Measurements from ENCODE around the gene MARCHF11. TPM values are rescaled to one million over a fixed set of nuclear protein-coding genes. Genes with fewer than 3 reads are reported as not detected.

MARCHF11 gene
- total and polyA plus RNA-seq, 2 experiments from 2014 or later: 0.17 to 1.5 TPM

- no peaks in the 10 kb centered on the region for H3F3A ChIP-seq (replicated peaks; ENCODE audit: low read depth)
- H3K27ac ChIP-seq (ENCODE audit: low read depth): no peak overlapping the region
- no peak overlapping the region for H3K27ac Mint-ChIP-seq
- H3K4me3 ChIP-seq: no peak overlapping the region
- peaks cover 3% of the 10 kb centered on the region; the same call in 2 of the 3 replicates for H3K4me1 Mint-ChIP-seq
- peaks cover 29% of the 10 kb centered on the region for H3K9me3 Mint-ChIP-seq
- DNase-seq (ENCODE audit: low spot score): no peak
- H3K36me3 Mint-ChIP-seq (ENCODE audit: low read depth): peaks cover 23% of the 10 kb centered on the region
- ATAC-seq: no peak
- peaks cover 5% of the 10 kb centered on the region for H3K36me3 ChIP-seq (ENCODE audit: insufficient read depth)
- H2AFZ ChIP-seq: no peak overlapping the region
- no peaks in the 10 kb centered on the region for H3K79me2 ChIP-seq (replicated peaks; ENCODE audit: insufficient read depth)
- H3K4me2 ChIP-seq: no peak overlapping the region
- no peaks in the 10 kb centered on the region for H3K27me3 Mint-ChIP-seq (ENCODE audit: insufficient read depth, low read depth, poor library complexity)
- no peak overlapping the region for H3K4me3 Mint-ChIP-seq
- no peaks in the 10 kb centered on the region for H3K9me2 ChIP-seq (ENCODE audit: insufficient read depth)
- no peak for TF ChIP-seq CREB1 (CRISPR knock-in tag; IDR thresholded peaks at IDR 0.05; ENCODE audit: low read depth)
- TF ChIP-seq REST (IDR thresholded peaks at IDR 0.05; ENCODE audit: unreplicated experiment): no peak
- no peak for TF ChIP-seq ETS1 (IDR thresholded peaks at IDR 0.05)
- TF ChIP-seq CTCF (conservative IDR thresholded peaks at IDR 0.05; ENCODE audit: low read depth in 2 of 2): no peak
- no peak for TF ChIP-seq NANOG (IDR thresholded peaks at IDR 0.05; ENCODE audit: borderline replicate concordance)
- no peak for TF ChIP-seq JUNB (IDR thresholded peaks at IDR 0.05; ENCODE audit: unreplicated experiment)
- no peak for TF ChIP-seq STAT1 (IDR thresholded peaks at IDR 0.05; ENCODE audit: unreplicated experiment)
- TF ChIP-seq ZNF462 (CRISPR knock-in tag; IDR thresholded peaks at IDR 0.05): no peak
- TF ChIP-seq ZNF114 (CRISPR knock-in tag; IDR thresholded peaks at IDR 0.05): no peak
- TF ChIP-seq EZH2 (IDR thresholded peaks at IDR 0.05; ENCODE audit: low read depth, unreplicated experiment): no peak
- no peak for TF ChIP-seq ZNF331 (CRISPR knock-in tag; IDR thresholded peaks at IDR 0.05; ENCODE audit: low read depth)
- no peak for TF ChIP-seq POLR2AphosphoS5 (IDR thresholded peaks at IDR 0.05; ENCODE audit: low read depth)
- TF ChIP-seq EZH2phosphoT487 (IDR thresholded peaks at IDR 0.05; ENCODE audit: unreplicated experiment): no peak
- H3K27me3 ChIP-seq (ENCODE audit: insufficient read depth): no peaks in the 10 kb centered on the region
- H4K20me1 ChIP-seq (replicated peaks; ENCODE audit: insufficient read depth): no peaks in the 10 kb centered on the region
- H3K4me1 ChIP-seq (ENCODE audit: insufficient read depth): peaks cover 2% of the 10 kb centered on the region; the same call in 1 of the 2 replicates
These were observed 39.2 kb downstream of the MARCHF11 start for GRCh38 chr5:16140417-16140816.

Data from GM23338 (cell line).